Stimulated activated memory B cell treated with anti-CD40 and anti-IgM and Interleukin-4, amounts not matched to agents 10 μg/mL and 1 μg/mL and 100 μg/mL, for 72 hours (primary cell): ENCODE results near the gene MAPK12.
"Not testable (repeated sequence)": the region's sequence is repeated elsewhere in the genome, so short reads cannot be mapped to it uniquely, and the experiment has no call there.

Source experiments
- ATAC-seq: fragments of 150-1000 bp; cut with Tn5 transposase; 2 replicates; pipeline ENCODE4 v1.10.0; 2021
- H3K27ac Mint-ChIP-seq: one replicate; pipeline ENCODE4 v1.8.0; 2022; ENCODE audit warnings: mild to moderate bottlenecking, mixed read lengths
- H3K27me3 Mint-ChIP-seq: one replicate; pipeline ENCODE4 v1.8.0; 2022; ENCODE audit warnings: mixed read lengths
- H3K36me3 Mint-ChIP-seq: one replicate; pipeline ENCODE4 v1.8.0; 2022; ENCODE audit warnings: mixed read lengths
- H3K4me1 Mint-ChIP-seq: one replicate; pipeline ENCODE4 v1.8.0; 2022; ENCODE audit warnings: mixed read lengths
- H3K4me3 Mint-ChIP-seq: one replicate; pipeline ENCODE4 v1.8.0; 2022; ENCODE audit warnings: mild to moderate bottlenecking, moderate library complexity, mixed read lengths
- H3K9me3 Mint-ChIP-seq: one replicate; pipeline ENCODE4 v1.8.0; 2022; ENCODE audit warnings: mixed read lengths

Gene MAPK12

GRCh38 chr22:50216055-50216683 lies 45.3 kb downstream of the MAPK12 start:
- Mint-ChIP-seq H3K27me3 (no peaks in the 10 kb centered on the region), H3K4me1 (peaks cover 19% of the 10 kb centered on the region), H3K4me3 (no peak overlapping the region), H3K36me3 (peaks cover 75% of the 10 kb centered on the region), H3K27ac (no peak overlapping the region), H3K9me3 (no peaks in the 10 kb centered on the region)
- ATAC-seq: no peak

DNA sequence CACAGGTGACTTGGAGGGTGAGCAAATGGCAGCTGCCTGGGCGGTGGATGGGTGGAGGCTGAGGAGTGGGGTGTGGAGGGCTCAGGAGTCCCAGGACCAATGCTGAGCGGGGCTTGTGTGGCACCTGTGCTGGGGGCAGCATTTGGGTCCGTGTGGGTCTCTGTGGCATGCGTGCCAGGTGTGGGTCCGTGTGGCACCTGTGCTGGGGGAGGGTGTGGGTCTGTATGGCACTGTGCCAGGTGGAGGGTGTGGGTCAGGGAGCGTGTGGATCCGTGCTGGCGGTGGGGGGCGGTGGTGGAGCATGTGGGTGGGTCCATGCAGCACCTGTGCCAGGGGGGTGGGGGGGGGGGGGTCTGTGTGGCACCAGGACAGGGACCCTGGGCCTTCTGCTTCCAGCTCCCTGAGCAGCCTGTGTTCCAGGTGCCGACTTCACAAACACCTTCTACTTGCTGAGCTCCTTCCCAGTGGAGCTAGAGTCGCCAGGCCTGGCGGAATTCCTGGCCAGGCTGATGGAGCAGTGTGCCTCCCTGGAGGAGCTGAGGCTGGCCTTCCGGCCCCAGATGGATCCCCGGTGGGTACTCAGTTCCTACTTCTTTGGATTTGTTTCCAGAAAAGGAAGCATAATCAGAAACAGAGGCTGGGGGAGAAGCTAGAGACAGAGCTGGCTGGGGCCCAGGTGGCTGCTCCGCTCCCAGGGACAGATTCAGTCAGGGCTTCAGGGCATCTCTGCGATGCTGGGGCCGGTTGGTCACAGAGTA lies 46.0 kb downstream of the MAPK12 start:
- Mint-ChIP-seq H3K4me1 (peaks cover 19% of the 10 kb centered on the region), H3K4me3 (no peak overlapping the region), H3K27ac (peak overlapping the region; percentile 33), H3K27me3 (no peaks in the 10 kb centered on the region), H3K9me3 (no peaks in the 10 kb centered on the region), H3K36me3 (peaks cover 70% of the 10 kb centered on the region)
- ATAC-seq: no peak

DNA sequence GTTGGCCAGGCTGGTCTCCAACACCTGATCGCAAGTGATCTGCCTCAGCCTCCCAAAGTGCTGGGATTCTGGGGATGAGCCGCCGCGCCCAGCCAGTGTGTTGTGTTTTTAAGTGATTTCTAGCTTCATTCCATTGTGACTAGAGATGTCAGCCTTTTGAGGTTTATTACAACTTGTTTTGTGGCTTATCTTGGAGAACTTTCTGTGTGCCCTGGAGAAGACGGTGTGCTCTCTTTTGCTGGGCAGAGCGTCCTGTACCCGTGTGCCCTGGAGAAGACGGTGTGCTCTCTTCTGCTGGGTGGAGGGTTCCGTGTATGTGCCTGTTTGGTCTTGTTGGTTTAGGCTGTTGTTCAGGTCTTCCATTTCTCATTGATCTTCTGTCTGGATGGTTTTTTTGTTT lies 48.2 kb downstream of the MAPK12 start:
- H3K4me1 Mint-ChIP-seq: peaks cover 27% of the 10 kb centered on the region
- no peak for ATAC-seq
- peaks cover 56% of the 10 kb centered on the region for H3K36me3 Mint-ChIP-seq
- H3K4me3 Mint-ChIP-seq: no peak overlapping the region
- no peaks in the 10 kb centered on the region for H3K27me3 Mint-ChIP-seq
- no peaks in the 10 kb centered on the region for H3K9me3 Mint-ChIP-seq
- H3K27ac Mint-ChIP-seq: no peak overlapping the region

DNA sequence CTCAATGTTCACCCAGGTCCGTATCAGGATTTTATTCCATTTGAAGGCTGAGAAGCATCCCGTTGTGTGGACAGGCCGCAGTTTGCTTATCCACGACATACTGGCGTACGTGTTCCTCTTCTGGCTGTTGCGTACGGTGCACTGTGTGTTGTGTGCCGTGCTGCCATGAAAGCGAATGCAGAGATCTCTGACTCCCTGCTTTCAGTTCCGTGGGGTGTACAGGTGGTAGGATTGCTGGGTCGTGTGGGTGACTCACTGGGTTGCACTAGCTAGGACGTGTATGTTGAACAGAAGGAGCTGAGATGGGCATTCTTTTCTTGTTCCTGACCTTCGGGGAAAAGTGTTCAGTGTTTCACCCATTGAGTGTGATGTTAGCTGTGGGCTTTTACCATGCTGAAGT lies 50.3 kb downstream of the MAPK12 start:
- H3K27ac Mint-ChIP-seq: no peak overlapping the region
- no peaks in the 10 kb centered on the region for H3K27me3 Mint-ChIP-seq
- H3K4me1 Mint-ChIP-seq: peaks cover 46% of the 10 kb centered on the region
- no peak overlapping the region for H3K4me3 Mint-ChIP-seq
- no peaks in the 10 kb centered on the region for H3K9me3 Mint-ChIP-seq
- peaks cover 54% of the 10 kb centered on the region for H3K36me3 Mint-ChIP-seq
- no peak for ATAC-seq

DNA sequence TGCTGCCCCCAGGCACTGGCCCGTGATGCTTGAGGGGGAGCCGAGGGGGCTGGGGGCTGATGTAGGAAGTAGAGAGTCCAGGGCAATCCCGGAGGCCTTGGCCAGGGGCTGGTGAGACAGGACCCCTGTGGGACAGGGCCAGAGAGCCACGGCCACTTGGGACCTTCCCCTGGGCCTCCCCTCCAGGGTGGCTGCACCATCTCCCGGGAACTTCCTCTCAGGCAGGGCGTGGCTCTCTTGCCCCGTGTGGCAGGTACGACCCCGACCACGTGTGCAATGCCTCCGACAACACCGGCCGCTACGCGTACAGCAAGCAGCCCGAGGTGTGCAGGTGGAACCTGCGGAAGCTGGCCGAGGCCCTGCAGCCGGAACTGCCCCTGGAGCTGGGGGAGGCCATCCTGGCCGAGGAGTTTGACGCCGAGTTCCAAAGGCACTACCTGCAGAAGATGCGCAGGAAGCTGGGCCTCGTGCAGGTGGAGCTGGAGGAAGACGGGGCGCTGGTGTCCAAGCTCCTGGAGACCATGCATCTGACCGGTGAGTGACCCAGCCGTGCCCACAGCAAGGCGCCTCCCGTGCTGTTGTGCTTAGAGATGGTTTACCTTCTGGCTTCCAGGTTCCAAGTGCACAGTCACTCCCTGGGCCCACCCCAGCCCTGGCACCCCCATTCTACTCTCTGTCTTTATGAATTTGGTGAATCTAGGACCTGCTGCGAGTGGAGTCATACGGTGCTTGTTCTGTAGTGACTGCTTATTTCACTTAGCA lies 50.9 kb downstream of the MAPK12 start:
- Mint-ChIP-seq H3K27ac (no peak overlapping the region), H3K9me3 (no peaks in the 10 kb centered on the region), H3K4me1 (peaks cover 47% of the 10 kb centered on the region), H3K27me3 (no peaks in the 10 kb centered on the region), H3K4me3 (no peak overlapping the region), H3K36me3 (peaks cover 51% of the 10 kb centered on the region)
- no peak for ATAC-seq

DNA sequence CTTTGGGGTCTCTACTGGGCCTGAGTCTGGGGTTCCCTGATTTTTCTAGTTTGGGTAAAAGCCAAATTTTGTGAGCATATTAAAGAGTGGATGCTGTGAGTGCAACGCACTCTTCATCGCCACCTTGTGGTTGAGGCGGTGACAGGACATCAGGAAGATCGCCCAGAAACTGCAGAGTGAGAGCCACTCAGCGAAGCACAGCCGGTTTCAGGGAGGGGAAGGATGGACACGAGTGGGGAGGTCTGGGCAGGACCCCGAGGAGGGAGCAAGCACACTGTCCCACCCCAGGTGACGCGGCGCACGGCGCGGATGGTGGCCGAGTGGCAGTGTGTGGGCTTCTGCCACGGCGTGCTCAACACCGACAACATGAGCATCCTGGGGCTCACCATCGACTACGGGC lies 51.6 kb downstream of the MAPK12 start:
- Mint-ChIP-seq H3K27ac (no peak overlapping the region), H3K9me3 (no peaks in the 10 kb centered on the region), H3K36me3 (peaks cover 50% of the 10 kb centered on the region), H3K4me1 (peaks cover 47% of the 10 kb centered on the region), H3K4me3 (no peak overlapping the region), H3K27me3 (no peaks in the 10 kb centered on the region)
- peak; percentile 68 for ATAC-seq

GRCh38 chr22:50208939-50209892 lies 52.3 kb downstream of the MAPK12 start:
- Mint-ChIP-seq H3K4me1 (peaks cover 48% of the 10 kb centered on the region), H3K27me3 (no peaks in the 10 kb centered on the region), H3K9me3 (no peaks in the 10 kb centered on the region), H3K4me3 (no peak overlapping the region), H3K27ac (no peak overlapping the region), H3K36me3 (peaks cover 50% of the 10 kb centered on the region)
- peak; percentile 52 for ATAC-seq

DNA sequence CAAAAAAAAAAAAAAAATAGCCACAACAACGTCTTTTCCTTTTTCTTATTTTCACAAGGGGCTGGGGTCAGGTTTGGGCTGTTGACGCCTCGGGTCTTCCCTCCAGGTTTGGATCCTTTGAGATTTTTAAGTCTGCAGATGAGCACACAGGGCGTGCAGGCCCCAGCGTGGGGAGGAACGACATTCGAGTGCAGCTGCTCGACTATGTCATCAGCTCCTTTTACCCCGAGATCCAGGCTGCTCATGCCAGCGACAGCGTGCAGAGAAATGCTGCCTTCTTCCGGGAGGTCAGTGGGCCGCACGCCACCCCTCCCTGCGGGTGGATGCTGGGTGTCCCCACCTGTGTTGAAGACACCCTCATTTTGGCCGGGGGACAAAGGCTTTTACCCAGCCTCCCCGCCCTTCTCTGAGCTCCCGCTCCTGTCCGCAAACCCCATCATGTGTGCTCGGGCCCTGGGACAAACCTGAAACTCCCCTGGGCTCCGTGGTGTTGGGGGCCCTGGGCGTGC lies 53.0 kb downstream of the MAPK12 start:
- Mint-ChIP-seq H3K9me3 (no peaks in the 10 kb centered on the region), H3K4me3 (no peak overlapping the region), H3K27ac (no peak overlapping the region), H3K36me3 (peaks cover 49% of the 10 kb centered on the region), H3K27me3 (no peaks in the 10 kb centered on the region), H3K4me1 (peaks cover 51% of the 10 kb centered on the region)
- ATAC-seq: no peak

DNA sequence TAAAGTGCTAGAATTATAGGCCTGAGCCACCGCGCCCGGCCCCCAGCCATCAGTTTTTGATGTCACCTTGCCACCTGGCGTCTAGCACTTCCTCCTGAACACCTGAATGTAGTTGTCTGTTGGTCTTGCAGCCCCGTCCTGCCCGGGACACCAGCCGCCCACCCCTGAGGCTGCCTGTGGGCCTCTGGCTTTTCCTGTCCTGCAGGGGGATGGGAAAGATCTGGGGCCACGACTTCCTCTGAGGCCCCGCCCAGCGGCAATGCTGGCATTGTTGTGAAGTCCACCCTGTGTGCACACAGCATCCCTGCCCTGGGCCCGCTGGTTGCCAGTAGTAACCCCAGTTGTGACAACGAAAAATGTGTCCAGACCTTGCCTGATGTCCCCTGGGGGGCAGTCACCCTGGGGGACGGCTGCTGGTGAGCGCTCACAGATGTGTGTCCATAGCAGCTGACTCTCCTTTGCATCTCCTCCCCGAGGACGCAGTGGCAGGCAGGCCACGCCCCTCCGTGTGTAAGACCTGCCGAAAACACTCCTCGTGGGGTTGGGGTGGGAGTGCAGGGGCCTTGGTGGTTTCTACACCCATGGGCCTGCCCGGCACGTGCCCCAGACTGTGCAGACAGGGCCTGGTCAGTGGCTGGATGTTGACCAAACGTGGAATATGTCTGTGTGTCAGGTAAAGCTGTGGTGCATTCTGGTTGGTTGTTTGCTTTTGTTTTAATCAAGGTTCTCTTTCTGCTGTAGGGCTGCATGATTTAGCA lies 53.9 kb downstream of the MAPK12 start:
- Mint-ChIP-seq H3K9me3 (no peaks in the 10 kb centered on the region), H3K27me3 (no peaks in the 10 kb centered on the region), H3K4me3 (no peak overlapping the region), H3K36me3 (peaks cover 44% of the 10 kb centered on the region), H3K27ac (peak overlapping the region; percentile 37), H3K4me1 (peaks cover 45% of the 10 kb centered on the region)
- ATAC-seq: peak; percentile 59

DNA sequence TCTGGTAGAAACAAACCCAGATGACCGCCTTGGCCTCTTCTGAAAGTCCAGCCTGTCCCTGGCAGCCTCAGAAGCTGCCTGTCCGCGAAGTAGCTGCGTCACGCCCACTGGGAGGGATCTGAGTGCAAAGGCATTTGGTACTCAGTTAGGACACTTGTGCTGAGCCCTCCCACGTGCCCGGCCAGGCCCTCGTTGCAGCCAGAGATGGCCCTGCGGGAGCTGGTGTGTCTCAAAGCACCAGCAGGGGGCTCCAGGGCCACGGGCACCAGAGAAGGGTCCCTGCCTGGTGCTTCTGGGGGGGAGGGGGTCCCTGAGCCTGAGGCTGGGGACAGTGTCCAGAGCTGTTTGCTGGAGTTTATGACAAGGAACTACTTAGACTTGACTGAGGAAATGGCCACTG lies 54.9 kb downstream of the MAPK12 start:
- no peak for ATAC-seq
- H3K4me1 Mint-ChIP-seq: peaks cover 53% of the 10 kb centered on the region
- H3K36me3 Mint-ChIP-seq: peaks cover 41% of the 10 kb centered on the region
- H3K9me3 Mint-ChIP-seq: no peaks in the 10 kb centered on the region
- no peak overlapping the region for H3K4me3 Mint-ChIP-seq
- H3K27me3 Mint-ChIP-seq: no peaks in the 10 kb centered on the region
- H3K27ac Mint-ChIP-seq: no peak overlapping the region

- ATAC-seq: no peak
- no peak overlapping the region for H3K27ac Mint-ChIP-seq
- peaks cover 41% of the 10 kb centered on the region for H3K36me3 Mint-ChIP-seq
- no peaks in the 10 kb centered on the region for H3K9me3 Mint-ChIP-seq
- H3K27me3 Mint-ChIP-seq: no peaks in the 10 kb centered on the region
- peaks cover 53% of the 10 kb centered on the region for H3K4me1 Mint-ChIP-seq
- no peak overlapping the region for H3K4me3 Mint-ChIP-seq
These were observed 55.5 kb downstream of the MAPK12 start for GRCh38 chr22:50205781-50206569.

DNA sequence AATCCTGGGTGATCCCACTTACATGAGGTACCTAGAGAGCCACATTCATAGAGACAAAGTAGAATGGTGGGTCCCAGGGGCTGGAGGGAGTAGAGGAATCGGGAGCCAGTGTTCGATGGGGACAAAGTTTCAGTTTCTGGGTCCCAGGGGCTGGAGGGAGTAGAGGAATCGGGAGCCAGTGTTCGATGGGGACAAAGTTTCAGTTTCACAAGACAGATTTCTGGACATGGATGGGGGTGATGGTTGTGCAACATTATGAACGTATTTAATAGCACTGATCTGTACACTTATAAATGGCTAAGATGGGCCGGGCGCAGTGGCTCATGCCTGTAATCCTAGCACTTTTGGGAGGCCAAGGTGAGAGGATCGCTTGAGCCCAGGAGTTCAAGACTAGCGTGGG lies 56.5 kb downstream of the MAPK12 start:
- H3K27ac Mint-ChIP-seq, H3K4me3 Mint-ChIP-seq, H3K27me3 Mint-ChIP-seq, ATAC-seq, H3K9me3 Mint-ChIP-seq: not testable (repeated sequence)
- peaks cover 50% of the 10 kb centered on the region for H3K4me1 Mint-ChIP-seq
- peaks cover 39% of the 10 kb centered on the region for H3K36me3 Mint-ChIP-seq

DNA sequence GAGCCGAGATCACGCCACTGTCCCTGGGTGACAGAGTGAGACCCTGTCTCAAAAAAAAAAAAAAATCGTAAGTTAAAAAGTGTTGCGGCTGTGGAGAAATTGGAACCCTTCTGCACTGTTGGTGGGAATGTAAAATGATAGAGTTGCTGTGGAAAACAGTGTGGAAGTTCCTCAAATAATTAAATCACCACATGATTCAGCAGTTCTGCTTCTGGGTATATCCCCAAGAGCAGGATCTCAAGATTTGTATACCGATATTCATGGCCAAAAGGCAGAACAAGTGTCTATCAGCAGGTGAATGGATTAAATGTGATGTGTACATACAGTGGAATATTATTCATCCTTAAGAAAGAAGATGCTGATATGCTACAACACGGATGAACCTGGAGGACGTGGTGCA lies 56.9 kb downstream of the MAPK12 start:
- Mint-ChIP-seq H3K36me3 (peaks cover 35% of the 10 kb centered on the region), H3K27me3 (no peaks in the 10 kb centered on the region), H3K4me3 (no peak overlapping the region), H3K4me1 (peaks cover 50% of the 10 kb centered on the region), H3K9me3 (no peaks in the 10 kb centered on the region), H3K27ac (no peak overlapping the region)
- ATAC-seq: no peak
